Measurements from ENCODE around the gene RNF207. TPM values are rescaled to one million over a fixed set of nuclear protein-coding genes. Genes with fewer than 3 reads are reported as not detected.
A peak's percentile ranks its signal among the peaks of the same experiment; 100 is the strongest.

Gene RNF207
- total and polyA plus RNA-seq, 2 of the 4 experiments (the other 2 are of a cell fraction), result 2.7 to 17.2 TPM

DNA sequence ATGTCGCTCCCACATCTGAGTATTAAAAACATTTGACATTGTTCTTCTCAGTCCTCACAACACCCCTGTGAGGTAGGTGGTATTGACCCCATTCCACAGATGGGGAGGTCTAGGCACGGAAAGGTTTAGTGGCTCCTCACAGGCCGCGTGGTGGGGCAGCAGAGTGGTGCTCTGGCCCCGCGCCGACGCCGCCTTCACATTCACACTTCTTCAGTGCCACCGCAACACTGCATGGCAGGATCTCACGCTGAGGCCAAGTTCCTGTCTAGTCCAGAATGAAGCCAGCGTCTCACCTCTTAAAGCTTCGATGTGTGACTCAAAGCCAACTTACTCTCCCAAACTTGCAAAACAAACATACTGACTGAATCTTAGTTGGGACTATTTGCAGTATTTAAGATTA lies 17.7 kb downstream of the RNF207 start:
- no peak overlapping the region for H4K91ac ChIP-seq (ENCODE audit: insufficient read depth, low read depth, low read length)
- peaks cover 0 to 8% of the 10 kb centered on the region in 2 experiments; a peak in 3 of 4 replicates for H3K79me1 ChIP-seq (ENCODE audit: low read depth in 1 of 2, low read length in 2 of 2)
- no peak overlapping the region for H3K4ac ChIP-seq (ENCODE audit: low read depth, low read length)
- no peaks in the 10 kb centered on the region for H3K9me3 ChIP-seq (ENCODE audit: control insufficient read depth, insufficient read depth, low read length)
- dilution Hi-C loops (cut with HindIII; ENCODE audit: low sequenced_read_pairs, unreplicated experiment) (no loop called here), intact Hi-C loops (cut with micrococcal nuclease) (no loop called here), in situ Hi-C loops (cut with MboI; ENCODE audit: low sequenced_read_pairs) (no loop called here)
- no peak overlapping the region for H2BK5ac ChIP-seq (ENCODE audit: low read depth, low read length, poor library complexity, severe bottlenecking)
- no peak overlapping the region for H2BK120ac ChIP-seq (ENCODE audit: low read depth, low read length)
- no peaks in the 10 kb centered on the region for H3K4me1 ChIP-seq (ENCODE audit: control insufficient read depth, insufficient read depth, low read length)
- H3K14ac ChIP-seq (replicated peaks; ENCODE audit: low read depth, low read length), result no peak overlapping the region
- no peak for TF ChIP-seq RFX5 (IDR thresholded peaks at IDR 0.05; ENCODE audit: low read depth, low read length)
- TF ChIP-seq RCOR1 (IDR thresholded peaks at IDR 0.05; ENCODE audit: insufficient replicate concordance, low read length), result no peak
- no peak for TF ChIP-seq CHD1 (IDR thresholded peaks at IDR 0.05; ENCODE audit: low read depth, low read length)
- TF ChIP-seq MXI1 (IDR thresholded peaks at IDR 0.05; ENCODE audit: borderline replicate concordance, low read depth, low read length), result no peak
- no peak for TF ChIP-seq POLR2A (IDR thresholded peaks at IDR 0.05; ENCODE audit: low read depth, low read length)
- no peak overlapping the region for H3K4me2 ChIP-seq (ENCODE audit: low read depth, low read length)
- no peaks in the 10 kb centered on the region; the same call in 1 of the 2 replicates for H3K9me1 ChIP-seq (ENCODE audit: insufficient read depth, low read length)
- H3K23ac ChIP-seq (ENCODE audit: low read depth, low read length), result no peak overlapping the region
- no peak overlapping the region for H4K8ac ChIP-seq (ENCODE audit: low read depth in 2 of 2, low read length in 2 of 2)
- H3K36me3 ChIP-seq (ENCODE audit: control insufficient read depth, insufficient read depth, low read length), result peaks cover 37% of the 10 kb centered on the region
- H3K56ac ChIP-seq (ENCODE audit: extremely low read depth, insufficient read depth, low read length), result no peak overlapping the region
- no peak overlapping the region for H2BK20ac ChIP-seq (ENCODE audit: low read depth, low read length)
- H2AK9ac ChIP-seq (replicated peaks; ENCODE audit: low read depth, low read length, poor library complexity), result no peak overlapping the region
- CTCF ChIA-PET, result interaction anchor here (0.7 kb wide), 1 partner anchor 15 kb away, joined by 3 read pairs; no protein-coding TSS in a partner anchor
- no peak for DNase-seq
- no peak overlapping the region for H2BK15ac ChIP-seq (ENCODE audit: low read depth, low read length)
- H3K18ac ChIP-seq (ENCODE audit: low read depth, low read length), result no peak overlapping the region
- H3K27ac ChIP-seq (ENCODE audit: insufficient read depth, low read length), result no peak overlapping the region
- POLR2A ChIA-PET (ENCODE audit: unreplicated experiment), result no interaction called here
- BruUV-seq (replicated peaks), result TSS peak; percentile 56
- H3K27me3 ChIP-seq (ENCODE audit: control insufficient read depth, insufficient read depth, low read length), result no peaks in the 10 kb centered on the region
- H4K5ac ChIP-seq (ENCODE audit: low read depth, low read length), result no peak overlapping the region
- ATAC-seq (ENCODE audit: low read depth), result no peak
- no peak overlapping the region for H2AK5ac ChIP-seq (ENCODE audit: low read depth, low read length)
- H2AFZ ChIP-seq (replicated peaks; ENCODE audit: low read length, poor library complexity), result no peak overlapping the region
- H4K20me1 ChIP-seq (ENCODE audit: insufficient read depth, low read length), result no peaks in the 10 kb centered on the region; the same call in 1 of the 2 replicates
- H3K4me3 ChIP-seq (ENCODE audit: insufficient read depth, low read depth, low read length), result no peak overlapping the region
- 100% methylated on average over 8 of the region's 13 CpGs; no CpG with 5 or more reads in 1 of the 2 experiments for WGBS, 2 experiments (ENCODE audit: extremely low coverage in 2 of 2, insufficient read length in 1 of 2)
- no peak overlapping the region for H3K9ac ChIP-seq (ENCODE audit: low read depth, low read length)
